GM20000 (cell line): ENCODE results near the gene CDYL2.
"Not testable (repeated sequence)": the region's sequence is repeated elsewhere in the genome, so short reads cannot be mapped to it uniquely, and the experiment has no call there.

Experiments used
- DNase-seq: peaks from one replicate; pipeline ENCODE4 v3.0.0; 2012; ENCODE audit warnings: low spot score
- TF ChIP-seq, protein P1 (sequence below): IDR thresholded peaks from 2 replicates; pipeline ENCODE4 v1.5.1; 2012; ENCODE audit warnings: mild to moderate bottlenecking, control low read depth; ENCODE audit errors: extremely low read depth, missing control alignments

The CDYL2 gene

DNA sequence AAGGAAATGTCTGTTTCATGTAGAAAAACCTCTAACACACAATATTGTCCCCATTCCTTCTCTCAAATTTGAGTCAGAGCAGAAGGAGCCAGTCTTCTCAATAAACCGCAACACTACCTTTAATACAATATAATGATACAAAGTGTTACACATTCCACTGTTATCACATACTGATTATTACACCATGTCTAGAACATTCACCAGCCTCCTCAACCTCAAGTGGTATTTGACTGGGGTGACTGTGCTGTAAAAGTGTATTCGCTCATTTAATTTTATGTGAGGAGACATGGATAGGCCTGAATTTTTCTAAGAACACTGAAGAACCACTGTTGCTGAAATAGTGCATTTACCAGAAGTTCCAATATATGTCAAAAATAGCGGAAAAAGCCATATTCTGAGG is 10.3 kb downstream of the CDYL2 start:
- no peak for DNase-seq
- TF ChIP-seq, protein P1, sequence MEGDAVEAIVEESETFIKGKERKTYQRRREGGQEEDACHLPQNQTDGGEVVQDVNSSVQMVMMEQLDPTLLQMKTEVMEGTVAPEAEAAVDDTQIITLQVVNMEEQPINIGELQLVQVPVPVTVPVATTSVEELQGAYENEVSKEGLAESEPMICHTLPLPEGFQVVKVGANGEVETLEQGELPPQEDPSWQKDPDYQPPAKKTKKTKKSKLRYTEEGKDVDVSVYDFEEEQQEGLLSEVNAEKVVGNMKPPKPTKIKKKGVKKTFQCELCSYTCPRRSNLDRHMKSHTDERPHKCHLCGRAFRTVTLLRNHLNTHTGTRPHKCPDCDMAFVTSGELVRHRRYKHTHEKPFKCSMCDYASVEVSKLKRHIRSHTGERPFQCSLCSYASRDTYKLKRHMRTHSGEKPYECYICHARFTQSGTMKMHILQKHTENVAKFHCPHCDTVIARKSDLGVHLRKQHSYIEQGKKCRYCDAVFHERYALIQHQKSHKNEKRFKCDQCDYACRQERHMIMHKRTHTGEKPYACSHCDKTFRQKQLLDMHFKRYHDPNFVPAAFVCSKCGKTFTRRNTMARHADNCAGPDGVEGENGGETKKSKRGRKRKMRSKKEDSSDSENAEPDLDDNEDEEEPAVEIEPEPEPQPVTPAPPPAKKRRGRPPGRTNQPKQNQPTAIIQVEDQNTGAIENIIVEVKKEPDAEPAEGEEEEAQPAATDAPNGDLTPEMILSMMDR = no peak

DNA sequence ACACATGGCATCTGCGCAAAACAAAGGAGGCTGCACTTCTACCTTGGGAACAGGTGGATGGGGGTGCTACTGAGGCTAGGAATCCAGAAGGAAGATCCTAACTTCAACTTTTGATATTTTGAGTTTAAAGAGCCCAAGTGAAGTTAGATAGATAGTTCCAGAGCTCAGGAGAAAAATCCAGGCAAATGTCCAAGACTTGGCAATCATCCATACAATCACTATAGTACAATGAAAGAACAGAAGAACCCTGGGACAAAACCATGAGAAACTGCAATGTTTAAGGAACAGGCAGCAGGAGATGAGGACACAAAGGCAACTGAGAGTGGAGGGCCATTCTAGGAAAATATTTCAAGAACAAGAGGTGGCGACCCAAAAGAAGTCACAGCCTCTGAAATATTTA is 12.4 kb downstream of the CDYL2 start:
- TF ChIP-seq, protein P1 = no peak

DNA sequence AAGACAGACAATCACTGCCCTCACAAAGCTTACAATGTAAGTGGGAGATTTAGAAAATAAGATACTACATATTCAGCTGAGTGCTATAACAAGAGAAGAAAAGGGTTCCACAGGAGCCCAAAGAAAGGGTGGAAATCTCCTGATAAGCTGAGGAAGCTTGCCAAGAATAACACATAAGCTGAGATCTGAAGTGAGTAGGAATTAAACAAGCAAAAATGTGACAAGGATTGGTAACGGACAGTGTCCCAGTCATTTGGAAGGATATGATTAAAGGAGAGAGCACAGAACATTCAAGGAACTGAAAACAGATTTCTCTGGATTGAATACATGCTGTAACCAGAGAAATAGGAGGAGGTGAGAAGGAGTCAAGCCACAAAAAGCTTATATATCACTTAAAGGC is 13.0 kb downstream of the CDYL2 start:
- TF ChIP-seq, protein P1 = no peak

More for the DNA sequence above, 12.4 kb downstream of the CDYL2 start:
- DNase-seq = no peak

DNA sequence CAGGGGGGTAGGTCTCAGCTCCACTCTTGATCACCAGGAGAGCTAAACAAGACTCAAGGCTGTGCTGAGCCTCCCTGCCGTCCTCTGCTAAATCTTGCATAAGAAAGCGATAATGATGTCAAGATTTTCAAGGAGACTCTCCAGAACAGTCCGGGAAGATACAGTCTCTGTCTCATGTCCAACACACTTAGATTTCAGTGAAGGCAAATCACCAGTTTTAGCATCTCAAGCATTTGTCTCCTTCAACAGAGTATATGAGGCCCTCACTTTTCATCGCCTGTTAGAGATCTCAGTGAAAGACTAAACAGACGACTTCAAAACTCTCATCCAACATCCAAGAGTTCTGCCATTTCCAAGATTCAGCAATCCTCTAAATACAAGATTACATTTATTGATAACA is 13.6 kb downstream of the CDYL2 start:
- TF ChIP-seq, protein P1 = no peak
- no peak for DNase-seq

More for the DNA sequence above, 13.0 kb downstream of the CDYL2 start:
- DNase-seq = no peak

DNA sequence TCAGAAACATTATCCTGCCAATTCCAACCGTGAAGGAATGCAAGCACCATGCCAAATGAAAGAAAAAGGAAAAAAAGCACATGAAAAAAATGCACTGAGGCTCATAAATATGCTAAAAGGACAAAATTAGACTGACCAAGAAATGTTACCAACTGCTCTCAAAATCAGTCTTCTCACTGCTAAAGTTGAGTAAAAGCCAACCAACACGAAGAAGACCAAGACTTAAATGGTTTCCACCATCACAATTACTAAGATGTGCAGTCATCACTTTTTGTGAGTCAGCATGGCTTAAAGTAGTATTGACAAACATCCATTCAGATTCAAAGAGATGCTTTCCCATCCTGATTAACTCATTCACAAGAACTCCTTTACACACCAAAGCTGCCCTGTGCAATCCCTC is 16.4 kb downstream of the CDYL2 start:
- TF ChIP-seq, protein P1 = no peak
- no peak for DNase-seq

DNA sequence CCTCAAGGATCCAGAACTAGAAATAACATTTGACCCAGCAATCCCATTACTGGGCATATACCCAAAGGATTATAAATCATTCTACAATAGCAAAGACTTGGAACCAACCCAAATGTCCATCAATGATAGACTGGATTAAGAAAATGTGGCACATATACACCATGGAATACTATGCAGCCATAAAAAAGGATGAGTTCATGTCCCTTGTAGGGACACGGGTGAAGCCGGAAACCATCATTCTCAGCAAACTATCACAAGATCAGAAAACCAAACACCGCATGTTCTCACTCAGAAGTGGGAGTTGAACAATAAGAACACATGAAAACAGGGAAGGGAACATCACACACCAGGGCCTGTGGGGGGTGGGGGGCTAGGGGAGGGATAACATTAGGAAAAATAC is 17.8 kb downstream of the CDYL2 start:
- DNase-seq = not testable (repeated sequence)

DNA sequence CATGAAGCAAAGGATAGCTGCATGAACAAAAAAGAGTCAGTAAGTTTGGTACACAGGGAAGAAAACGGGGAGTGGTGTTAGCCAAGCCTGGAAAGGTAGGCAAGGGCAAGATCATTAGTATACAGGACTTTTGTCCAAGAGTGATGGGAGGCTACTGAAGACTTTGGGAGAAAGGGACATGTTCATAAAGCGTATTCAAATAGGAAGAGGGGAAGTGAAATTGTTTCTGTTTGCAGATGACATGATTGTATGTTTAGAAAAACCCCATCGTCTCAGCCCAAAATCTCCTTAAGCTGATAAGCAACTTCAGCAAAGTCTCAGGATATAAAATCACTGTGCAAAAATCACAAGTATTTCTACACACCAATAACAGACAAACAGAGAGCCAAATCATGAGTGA is 19.4 kb downstream of the CDYL2 start:
- no peak for DNase-seq
- TF ChIP-seq, protein P1 = no peak

DNA sequence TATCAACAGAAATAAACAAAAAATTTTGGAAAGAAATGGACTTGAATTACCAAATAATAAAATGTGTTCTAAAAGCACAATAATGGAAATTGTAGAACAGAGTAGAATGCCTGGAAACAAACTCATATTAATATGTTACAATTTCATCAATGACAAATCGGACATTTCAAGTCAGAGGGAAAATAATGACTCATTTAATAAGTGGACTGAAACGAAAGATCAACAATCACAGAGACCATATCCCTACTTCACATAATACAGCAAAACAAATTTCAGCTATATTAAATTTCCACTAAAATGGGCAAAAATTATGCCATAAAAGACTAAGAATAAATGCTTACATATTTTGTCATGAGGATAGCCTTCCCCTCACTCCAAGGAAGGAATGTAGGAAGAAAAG is 25.7 kb downstream of the CDYL2 start:
- TF ChIP-seq, protein P1 = no peak
- no peak for DNase-seq
